Ascending aorta (tissue), 2 donors: ENCODE measurements around the gene CELSR3. TPM values are rescaled to one million over a fixed set of nuclear protein-coding genes. Genes with fewer than 3 reads are reported as not detected.

Experiments
- DNase-seq, 2 donors: peaks; one replicate each; pipeline ENCODE4 v3.0.0-alpha.2; 2019; ENCODE audit warnings: low spot score in 2 of 2
- H3K27ac ChIP-seq, 2 donors: fragments of 200-600 bp; sonication (generic); one replicate each; pipeline ENCODE4 v1.5.1; 2016 to 2017; ENCODE audit warnings: mild to moderate bottlenecking in 1 of 2
- H3K27me3 ChIP-seq: fragments of 200-600 bp; sonication (generic); one replicate; pipeline ENCODE4 v1.5.1; 2017
- H3K36me3 ChIP-seq, 2 donors: fragments of 200-600 bp; sonication (generic); one replicate each; pipeline ENCODE4 v1.5.1; 2016
- H3K4me1 ChIP-seq, 2 donors: fragments of 200-600 bp; sonication (generic); one replicate each; pipeline ENCODE4 v1.5.1; 2016 to 2017; ENCODE audit warnings: mild to moderate bottlenecking in 1 of 2
- H3K4me3 ChIP-seq, 2 donors: fragments of 200-600 bp; sonication (generic); one replicate each; pipeline ENCODE4 v1.5.1; 2016 to 2017; ENCODE audit warnings: mild to moderate bottlenecking in 1 of 2
- H3K9me3 ChIP-seq, 2 donors: fragments of 200-600 bp; sonication (generic); one replicate each; pipeline ENCODE4 v1.5.1; 2016
- intact Hi-C: fragments of 100-400 bp; cut with DNase I; formaldehyde crosslinking; loops from one replicate; pipeline ENCODE4 v1.15.1; 2023
- total RNA-seq: library from RNA; depleted of rRNA; stranded (reverse); fragments of >200 nt; gene quantifications from one replicate; pipeline ENCODE4 v1.1.0, GENCODE V29; 2016
- TF ChIP-seq, protein P1 (sequence below), 3 experiments: fragments of 200-600 bp in 2 of 3; fragments of 450-650 bp in 1 of 3; sonication (generic) in 2 of 3; IDR thresholded peaks; one replicate each; pipeline ENCODE4 v1.5.1; 2016 to 2019; ENCODE audit warnings: antibody characterized with exemption in 3 of 3, mild to moderate bottlenecking in 1 of 3, moderate library complexity in 1 of 3

The CELSR3 gene
- total RNA-seq, 1 donor from 2014 or later: 2.6 TPM

DNA sequence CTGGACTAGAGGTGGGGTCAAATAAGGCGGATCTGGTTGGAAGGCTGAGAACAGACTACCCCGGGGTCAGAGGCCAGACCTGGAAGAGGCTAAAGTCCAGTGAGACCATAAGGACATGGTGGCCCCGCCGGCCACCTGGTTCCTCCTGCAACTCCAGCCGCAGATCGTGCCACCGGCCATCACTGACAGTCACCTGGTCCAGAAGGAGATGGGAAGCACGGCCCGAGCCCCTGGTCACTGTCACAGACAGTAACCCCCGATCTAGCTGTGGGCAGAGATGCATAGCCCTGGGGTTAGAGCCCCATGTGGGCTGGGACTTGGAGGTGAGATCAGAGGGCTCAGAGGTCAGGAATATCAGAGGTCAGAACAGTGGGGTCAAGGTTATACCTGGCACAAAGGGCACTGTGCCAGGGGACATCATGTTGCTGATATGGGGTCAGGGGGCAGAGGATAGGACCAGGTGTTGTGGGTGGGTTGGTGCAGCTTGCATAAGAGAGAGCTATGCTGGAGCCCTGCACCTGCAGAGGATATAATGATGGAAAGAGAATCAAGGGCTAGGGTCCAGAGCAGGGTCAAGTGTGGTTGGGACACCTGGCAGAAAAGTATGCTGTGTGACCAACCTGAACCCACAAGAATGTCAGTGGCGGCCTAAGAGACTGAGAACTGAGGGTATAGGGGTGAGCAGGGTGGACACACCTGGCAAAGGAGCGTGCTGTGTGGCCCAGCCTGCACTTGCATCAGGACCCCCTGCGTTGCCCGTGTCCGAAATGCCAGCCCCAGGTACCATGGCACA is 9.6 kb downstream of the CELSR3 start:
- no peak for DNase-seq
- Histone ChIP-seq H3K4me1 (peaks cover 5 to 17% of the 10 kb centered on the region in 2 donors), H3K27ac (no peak overlapping the region), H3K36me3 (no peaks in the 10 kb centered on the region), H3K27me3 (no peaks in the 10 kb centered on the region), H3K4me3 (no peak overlapping the region), H3K9me3 (no peaks in the 10 kb centered on the region)
- TF ChIP-seq, protein P1, sequence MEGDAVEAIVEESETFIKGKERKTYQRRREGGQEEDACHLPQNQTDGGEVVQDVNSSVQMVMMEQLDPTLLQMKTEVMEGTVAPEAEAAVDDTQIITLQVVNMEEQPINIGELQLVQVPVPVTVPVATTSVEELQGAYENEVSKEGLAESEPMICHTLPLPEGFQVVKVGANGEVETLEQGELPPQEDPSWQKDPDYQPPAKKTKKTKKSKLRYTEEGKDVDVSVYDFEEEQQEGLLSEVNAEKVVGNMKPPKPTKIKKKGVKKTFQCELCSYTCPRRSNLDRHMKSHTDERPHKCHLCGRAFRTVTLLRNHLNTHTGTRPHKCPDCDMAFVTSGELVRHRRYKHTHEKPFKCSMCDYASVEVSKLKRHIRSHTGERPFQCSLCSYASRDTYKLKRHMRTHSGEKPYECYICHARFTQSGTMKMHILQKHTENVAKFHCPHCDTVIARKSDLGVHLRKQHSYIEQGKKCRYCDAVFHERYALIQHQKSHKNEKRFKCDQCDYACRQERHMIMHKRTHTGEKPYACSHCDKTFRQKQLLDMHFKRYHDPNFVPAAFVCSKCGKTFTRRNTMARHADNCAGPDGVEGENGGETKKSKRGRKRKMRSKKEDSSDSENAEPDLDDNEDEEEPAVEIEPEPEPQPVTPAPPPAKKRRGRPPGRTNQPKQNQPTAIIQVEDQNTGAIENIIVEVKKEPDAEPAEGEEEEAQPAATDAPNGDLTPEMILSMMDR (IDR thresholded peaks at IDR 0.05): no peak
- intact Hi-C loops: no loop called here

DNA sequence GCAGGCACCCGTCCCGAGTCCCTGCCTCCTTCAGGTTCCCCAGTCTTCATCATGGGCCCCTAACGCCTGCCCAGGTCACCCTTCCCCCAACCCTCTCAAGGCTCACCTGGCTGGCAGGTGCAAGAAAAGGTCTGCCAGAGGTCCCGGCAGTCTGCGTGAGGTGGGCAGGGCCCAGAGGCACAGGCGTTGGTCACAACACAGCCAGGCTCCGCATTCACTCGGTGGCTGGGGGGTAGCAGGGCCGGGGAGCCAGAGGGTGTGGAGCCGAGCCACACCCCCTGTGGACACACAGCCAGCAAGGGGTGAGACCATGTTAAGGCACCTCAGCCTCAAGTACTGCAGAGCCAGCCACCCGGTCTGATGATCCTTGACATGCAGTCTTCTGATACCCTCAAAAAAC is 10.9 kb downstream of the CELSR3 start:
- intact Hi-C loops: no loop called here
- peaks cover 5 to 15% of the 10 kb centered on the region in 2 donors for H3K4me1 ChIP-seq
- DNase-seq: no peak
- no peak overlapping the region for H3K27ac ChIP-seq
- no peak overlapping the region for H3K4me3 ChIP-seq
- no peaks in the 10 kb centered on the region for H3K27me3 ChIP-seq
- TF ChIP-seq, protein P1 (IDR thresholded peaks at IDR 0.05): no peak
- H3K9me3 ChIP-seq: no peaks in the 10 kb centered on the region
- H3K36me3 ChIP-seq: no peaks in the 10 kb centered on the region

DNA sequence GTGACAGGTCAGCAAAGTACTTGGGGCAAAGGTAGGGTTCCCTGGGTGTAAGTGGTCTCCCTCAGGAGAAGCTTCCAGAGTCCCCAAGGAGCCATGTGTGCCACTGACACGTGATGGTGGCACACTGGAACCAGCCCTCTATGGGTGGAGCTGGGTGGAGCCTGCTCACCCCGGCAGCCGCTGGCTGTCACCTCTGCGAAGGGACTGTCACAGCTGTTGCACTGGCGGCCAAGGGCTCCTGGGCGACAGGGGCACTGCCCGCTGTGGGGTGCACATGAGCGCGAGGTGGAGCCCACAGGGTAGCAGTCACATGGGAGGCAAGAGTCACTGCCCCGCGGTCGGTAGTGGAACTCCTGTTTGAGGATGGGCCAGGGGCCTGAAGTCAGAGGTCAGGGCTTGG is 12.0 kb downstream of the CELSR3 start:
- H3K4me3 ChIP-seq: no peak overlapping the region
- H3K27ac ChIP-seq: no peak overlapping the region
- intact Hi-C loops: no loop called here
- H3K36me3 ChIP-seq: no peaks in the 10 kb centered on the region
- DNase-seq: no peak
- no peaks in the 10 kb centered on the region for H3K27me3 ChIP-seq
- H3K9me3 ChIP-seq: no peaks in the 10 kb centered on the region
- peaks cover 4 to 5% of the 10 kb centered on the region in 2 donors for H3K4me1 ChIP-seq
- TF ChIP-seq, protein P1 (IDR thresholded peaks at IDR 0.05): no peak

DNA sequence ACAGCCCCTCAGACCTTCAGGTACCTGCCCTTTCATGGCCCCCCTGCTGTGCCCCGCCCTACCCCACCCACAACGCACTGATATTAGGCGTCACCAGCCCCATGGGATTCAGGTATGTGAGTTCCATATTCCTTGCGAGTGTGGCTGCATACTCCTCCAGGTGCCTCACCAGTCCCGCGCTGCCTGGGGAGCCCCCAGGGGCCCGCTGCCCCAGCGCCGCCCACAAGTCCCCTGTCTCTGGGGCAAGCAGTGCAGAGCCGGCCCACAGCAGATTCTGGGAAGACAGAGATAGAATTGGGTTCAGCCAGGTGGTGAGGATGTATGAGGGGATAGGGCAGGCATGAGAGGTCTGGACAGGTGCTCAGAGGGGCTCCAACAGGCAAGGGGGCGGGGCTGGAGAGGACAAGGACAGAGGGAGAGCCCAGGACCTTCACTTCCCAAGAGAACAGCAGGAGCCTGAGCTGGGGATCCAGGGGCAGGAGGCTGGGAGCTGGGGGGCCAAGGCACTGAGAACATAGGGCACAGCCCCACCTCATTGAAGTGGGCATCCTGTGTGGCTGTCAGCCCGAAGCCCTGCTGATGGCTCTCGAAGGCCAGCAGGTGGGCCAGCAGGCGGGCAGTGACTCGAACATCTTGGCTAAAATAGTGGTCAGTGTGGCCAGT is 14.4 kb downstream of the CELSR3 start:
- Histone ChIP-seq H3K4me3 (no peak overlapping the region), H3K27me3 (no peaks in the 10 kb centered on the region), H3K27ac (no peak overlapping the region), H3K4me1 (no peaks in the 10 kb centered on the region), H3K9me3 (no peaks in the 10 kb centered on the region), H3K36me3 (no peaks in the 10 kb centered on the region)
- intact Hi-C loops: no loop called here
- no peak for DNase-seq
- TF ChIP-seq, protein P1 (IDR thresholded peaks at IDR 0.05): no peak

DNA sequence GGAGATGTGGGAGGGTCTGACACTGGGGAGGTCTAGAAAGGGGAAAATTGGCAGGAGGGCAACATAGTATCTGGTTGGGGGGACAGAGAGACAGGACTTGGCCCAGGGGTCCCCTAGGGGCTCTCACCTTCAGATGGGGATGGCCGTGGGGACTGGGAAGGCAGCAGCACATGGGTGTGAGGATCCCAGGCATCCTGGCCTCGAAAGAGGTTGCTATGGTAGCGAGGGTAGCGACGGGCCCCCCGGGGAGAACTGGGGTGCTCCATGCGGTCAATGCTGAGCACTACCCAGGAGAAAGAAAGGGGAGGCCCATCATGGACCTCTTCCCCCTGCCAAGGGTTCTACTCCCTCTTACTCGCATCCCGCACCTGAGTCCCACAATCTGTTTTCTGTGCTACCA is 15.0 kb downstream of the CELSR3 start:
- no peaks in the 10 kb centered on the region for H3K36me3 ChIP-seq
- H3K27me3 ChIP-seq: no peaks in the 10 kb centered on the region
- H3K9me3 ChIP-seq: no peaks in the 10 kb centered on the region
- intact Hi-C loops: no loop called here
- H3K27ac ChIP-seq: no peak overlapping the region
- no peaks in the 10 kb centered on the region for H3K4me1 ChIP-seq
- TF ChIP-seq, protein P1 (IDR thresholded peaks at IDR 0.05): no peak
- no peak overlapping the region for H3K4me3 ChIP-seq
- DNase-seq: no peak
